PC-9 (cell line): ENCODE data around the gene OSBPL7. TPM values are rescaled to one million over a fixed set of nuclear protein-coding genes. Genes with fewer than 3 reads are reported as not detected.
A peak's percentile ranks its signal among the peaks of the same experiment; 100 is the strongest.

ENCODE experiments used
- BruUV-seq: library from RNA; stranded (reverse); fragments of 400-500 nt; replicated peaks from 2 replicates; lab custom pipeline; 2021; lab: Mats Ljungman, UMichigan
- CTCF ChIA-PET: fragments of 300-600 bp; sonication (Branson Sonifier 250); formaldehyde crosslinking; loops from one replicate; lab custom pipeline; 2022; ENCODE audit warnings: antibody characterized with exemption; lab: Charles Lee
- POLR2A ChIA-PET: fragments of 300-600 bp; sonication (Branson Sonifier 250); formaldehyde crosslinking; loops from one replicate; lab custom pipeline; 2022; ENCODE audit warnings: antibody characterized with exemption; ENCODE audit not compliant: unreplicated experiment; lab: Charles Lee
- DNase-seq, 2 experiments: peaks; one replicate each; pipeline versions ENCODE4 v3.0.0 to v3.0.0-alpha.2; 2015 to 2022; ENCODE audit warnings: mixed read lengths in 1 of 2
- H2AFZ ChIP-seq: fragments of 200-600 bp; sonication (generic); 2 replicates; pipeline ENCODE4 v1.8.1; 2017; ENCODE audit warnings: antibody characterized with exemption
- H3F3A ChIP-seq: fragments of 200-600 bp; sonication (generic); 2 replicates; pipeline ENCODE4 v1.8.1; 2017; ENCODE audit warnings: antibody characterized with exemption, mild to moderate bottlenecking, low read depth; ENCODE audit not compliant: insufficient read depth
- H3K27ac ChIP-seq: fragments of 200-600 bp; sonication (generic); 2 replicates; pipeline ENCODE4 v1.6.1; 2016; ENCODE audit warnings: mixed run types
- H3K27me3 ChIP-seq: fragments of 200-600 bp; sonication (generic); 2 replicates; pipeline ENCODE4 v1.6.1; 2016; ENCODE audit warnings: low read depth, mixed run types; ENCODE audit not compliant: insufficient read depth
- H3K36me3 ChIP-seq: fragments of 200-600 bp; sonication (generic); 2 replicates; pipeline ENCODE4 v1.6.1; 2016; ENCODE audit warnings: low read depth, mixed run types
- H3K4me1 ChIP-seq: fragments of 200-600 bp; sonication (generic); replicated peaks from 2 replicates; pipeline ENCODE4 v1.6.1; 2016; ENCODE audit warnings: mixed run types; ENCODE audit not compliant: insufficient read depth
- H3K4me2 ChIP-seq: fragments of 200-600 bp; sonication (generic); 2 replicates; pipeline ENCODE4 v1.6.1; 2017; ENCODE audit warnings: mixed run types
- H3K4me3 ChIP-seq: fragments of 200-600 bp; sonication (generic); 2 replicates; pipeline ENCODE4 v1.6.1; 2016; ENCODE audit warnings: mixed run types
- H3K79me2 ChIP-seq: fragments of 200-600 bp; sonication (generic); 2 replicates; pipeline ENCODE4 v1.6.1; 2017; ENCODE audit warnings: low read depth, mixed run types
- H3K9me2 ChIP-seq: fragments of 200-600 bp; sonication (generic); 2 replicates; pipeline ENCODE4 v1.8.1; 2017; ENCODE audit warnings: mild to moderate bottlenecking; ENCODE audit not compliant: insufficient read depth
- H3K9me3 ChIP-seq: fragments of 200-600 bp; sonication (generic); 2 replicates; pipeline ENCODE4 v1.8.1; 2016; ENCODE audit warnings: low read depth; ENCODE audit not compliant: insufficient read depth
- H4K20me1 ChIP-seq: fragments of 200-600 bp; sonication (generic); 2 replicates; pipeline ENCODE4 v1.8.1; 2017; ENCODE audit not compliant: insufficient read depth
- CTCF ChIP-seq: fragments of 200-600 bp; sonication (generic); conservative IDR thresholded peaks from 2 replicates; pipeline ENCODE4 v1.6.1; 2017; ENCODE audit warnings: mixed run types, antibody characterized with exemption, mild to moderate bottlenecking, moderate library complexity
- EZH2 ChIP-seq: fragments of 200-600 bp; sonication (generic); IDR thresholded peaks from 2 replicates; pipeline ENCODE4 v1.8.0; 2017; ENCODE audit warnings: antibody characterized with exemption, low read depth
- intact Hi-C: fragments of 100-400 bp; cut with micrococcal nuclease; formaldehyde crosslinking; loops from one replicate; pipeline ENCODE4 v1.10.0; 2022; ENCODE audit not compliant: unreplicated experiment
- total RNA-seq: library from RNA; stranded (reverse); gene quantifications from 2 replicates; pipeline ENCODE4 v1.2.3, GENCODE V29; 2021

The OSBPL7 gene
- total RNA-seq, 1 experiment from 2014 or later, result 32.2 TPM

DNA sequence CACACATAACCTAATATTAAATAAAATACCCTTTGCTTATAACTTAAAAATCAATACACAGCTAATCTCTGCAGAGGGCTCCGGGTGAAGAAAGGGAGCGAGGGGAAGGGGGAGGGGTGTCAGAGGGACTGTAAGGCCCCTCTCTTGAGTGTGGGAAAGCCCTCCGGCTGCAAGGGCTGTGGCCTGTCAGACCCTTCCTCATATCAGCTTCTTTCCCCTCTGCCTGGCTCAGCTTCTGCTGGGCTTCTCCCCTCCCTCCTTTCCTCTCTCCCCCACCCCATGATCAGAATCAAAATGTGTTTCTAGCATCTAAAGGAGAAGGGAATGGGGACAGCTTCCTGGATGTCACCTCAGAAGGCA lies 24.1 kb upstream of the OSBPL7 start:
- H3K27ac ChIP-seq, result no peak overlapping the region
- no peak overlapping the region for H3K4me3 ChIP-seq
- CTCF ChIA-PET, result interaction anchor here (2.8 kb wide), 1 partner anchor 46 kb away, joined by 6 read pairs; no protein-coding TSS in a partner anchor

DNA sequence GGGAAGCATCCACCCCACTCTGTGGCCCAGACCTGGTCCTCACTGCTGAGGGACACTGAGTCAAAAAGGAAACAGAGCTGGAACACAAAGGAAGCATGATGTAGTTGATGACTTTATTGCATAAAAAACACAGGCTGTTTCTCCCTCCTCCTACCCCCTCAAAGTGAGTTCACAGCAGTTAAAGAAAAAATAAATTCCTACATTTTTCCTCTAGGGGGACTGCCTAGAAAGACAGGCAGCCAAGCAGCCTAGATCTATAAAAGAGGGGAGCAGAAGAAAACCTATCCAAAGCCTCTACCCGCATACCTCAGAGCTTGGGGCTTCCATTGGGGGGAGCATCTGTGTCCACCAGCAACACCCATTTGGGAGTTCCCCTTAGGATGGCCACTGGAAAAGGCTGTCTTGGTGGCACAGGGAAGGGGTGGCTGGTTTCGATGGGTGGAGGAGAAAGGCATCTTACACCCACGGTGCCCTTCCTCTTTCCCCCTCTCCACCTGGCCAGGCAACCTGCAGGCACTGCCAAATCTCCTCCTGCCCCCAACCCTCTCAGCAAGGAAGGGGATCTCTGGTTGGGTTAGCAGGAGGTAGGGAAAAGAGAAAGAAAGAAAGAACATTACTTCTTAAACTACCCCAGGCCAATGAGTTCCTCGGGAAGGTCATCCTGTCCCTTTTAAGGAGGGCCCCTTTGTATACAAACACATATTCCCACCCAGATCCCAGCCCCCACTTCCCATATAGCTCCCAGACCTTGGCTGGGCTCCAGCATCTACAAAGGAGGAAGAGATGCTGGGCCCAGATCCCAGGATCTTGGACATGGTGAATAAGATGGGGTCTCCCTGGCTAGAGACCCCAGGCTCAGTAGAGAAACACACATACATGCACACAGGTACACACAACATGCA lies 23.5 kb upstream of the OSBPL7 start:
- BruUV-seq, result no TSS peak
- peaks cover 61% of the 10 kb centered on the region for H3K79me2 ChIP-seq
- no peak overlapping the region for H2AFZ ChIP-seq
- TF ChIP-seq CTCF (peak; percentile 64; the same call in 1 of the 2 replicates), EZH2 (no peak)
- no peak for DNase-seq
- peak overlapping the region; percentile 30 for H3K4me2 ChIP-seq
- peaks cover 85% of the 10 kb centered on the region for H3K4me1 ChIP-seq
- peaks cover 51% of the 10 kb centered on the region for H3F3A ChIP-seq
- peaks cover 8% of the 10 kb centered on the region; the same call in 1 of the 2 replicates for H4K20me1 ChIP-seq
- H3K4me3 ChIP-seq, result no peak overlapping the region
- no peaks in the 10 kb centered on the region for H3K9me2 ChIP-seq
- peak overlapping the region; percentile 40 for H3K27ac ChIP-seq
- H3K27me3 ChIP-seq, result no peaks in the 10 kb centered on the region
- no peaks in the 10 kb centered on the region for H3K9me3 ChIP-seq
- intact Hi-C loops, result loop anchor here (2.0 kb wide), 1 partner anchor 24 kb away; the partner anchor contains the start of gene OSBPL7
- H3K36me3 ChIP-seq, result peaks cover 10% of the 10 kb centered on the region; the same call in 1 of the 2 replicates
- ChIA-PET CTCF (interaction anchor here (1.4 to 3.0 kb wide), 4 partner anchors 39 to 48 kb away, joined by 5 to 20 read pairs (median 8); no protein-coding TSS in a partner anchor), POLR2A (interaction anchor here (0.5 kb wide), 2 partner anchors 75 to 347 kb away, joined by 11 to 12 read pairs; no protein-coding TSS in a partner anchor)

More for the DNA sequence above, 24.1 kb upstream of the OSBPL7 start:
- Histone ChIP-seq H3K4me1 (peaks cover 80% of the 10 kb centered on the region), H3K9me2 (no peaks in the 10 kb centered on the region), H3K9me3 (no peaks in the 10 kb centered on the region), H4K20me1 (peaks cover 8% of the 10 kb centered on the region; the same call in 1 of the 2 replicates), H3K36me3 (peaks cover 10% of the 10 kb centered on the region; the same call in 1 of the 2 replicates), H3F3A (peaks cover 51% of the 10 kb centered on the region), H3K79me2 (peaks cover 61% of the 10 kb centered on the region), H3K27me3 (no peaks in the 10 kb centered on the region), H2AFZ (no peak overlapping the region), H3K4me2 (peak overlapping the region; percentile 30)
- BruUV-seq, result no TSS peak
- POLR2A ChIA-PET, result interaction anchor here (0.5 to 0.7 kb wide), 2 partner anchors 44 to 348 kb away, joined by 3 to 12 read pairs; no protein-coding TSS in a partner anchor
- no peak for TF ChIP-seq CTCF
- TF ChIP-seq EZH2, result no peak
- intact Hi-C loops, result loop anchor here (2.0 kb wide), 1 partner anchor 25 kb away; the partner anchor contains the start of gene OSBPL7
- DNase-seq, result no peak

DNA sequence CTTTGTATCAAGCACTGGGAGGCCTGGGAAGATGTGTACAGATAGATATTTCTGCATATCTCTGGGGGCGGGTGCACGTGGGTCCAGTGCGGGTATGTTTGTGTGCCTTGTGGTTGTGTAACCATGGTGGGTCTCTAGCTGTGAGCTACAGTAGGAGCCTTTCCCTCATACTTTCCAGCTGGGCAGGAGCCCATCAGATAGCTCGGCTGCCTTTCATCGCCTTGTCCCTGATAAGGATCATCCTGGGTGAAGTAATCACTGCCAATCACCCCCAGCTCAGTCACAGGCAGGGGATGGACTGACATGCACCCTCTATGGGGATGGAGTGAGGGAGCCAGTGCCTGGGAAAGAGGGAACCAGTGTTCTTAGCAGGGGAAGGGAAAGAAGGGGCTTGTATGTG lies 22.6 kb upstream of the OSBPL7 start:
- intact Hi-C loops, result loop anchor here (2.0 kb wide), 1 partner anchor 23 kb away; the partner anchor contains the start of gene OSBPL7
- H3K27me3 ChIP-seq, result no peaks in the 10 kb centered on the region
- DNase-seq, result peak; percentile 61 to 85
- no TSS peak for BruUV-seq
- no peaks in the 10 kb centered on the region for H3K9me3 ChIP-seq
- H3F3A ChIP-seq, result peaks cover 48% of the 10 kb centered on the region
- peaks cover 87% of the 10 kb centered on the region for H3K4me1 ChIP-seq
- no peaks in the 10 kb centered on the region for H3K9me2 ChIP-seq
- TF ChIP-seq CTCF, result no peak
- no peak for TF ChIP-seq EZH2
- peaks cover 4% of the 10 kb centered on the region; the same call in 1 of the 2 replicates for H4K20me1 ChIP-seq
- H2AFZ ChIP-seq, result no peak overlapping the region
- H3K27ac ChIP-seq, result peak overlapping the region; percentile 40
- no peak overlapping the region for H3K4me3 ChIP-seq
- peak overlapping the region; percentile 30 for H3K4me2 ChIP-seq
- H3K79me2 ChIP-seq, result peaks cover 61% of the 10 kb centered on the region
- ChIA-PET CTCF (interaction anchor here (1.3 to 3.0 kb wide), 5 partner anchors 40 to 102 kb away, joined by 3 to 20 read pairs (median 6); no protein-coding TSS in a partner anchor), POLR2A (interaction anchor here (0.7 to 0.9 kb wide), 2 partner anchors 40 to 397 kb away, joined by 3 to 4 read pairs; no protein-coding TSS in a partner anchor)
- H3K36me3 ChIP-seq, result peaks cover 10% of the 10 kb centered on the region; the same call in 1 of the 2 replicates
